ENCODE measurements around the gene MOCOS. TPM values are rescaled to one million over a fixed set of nuclear protein-coding genes. Genes with fewer than 3 reads are reported as not detected.

Gene MOCOS
- total RNA-seq, 1 experiment from 2014 or later = 4.2 TPM

DNA sequence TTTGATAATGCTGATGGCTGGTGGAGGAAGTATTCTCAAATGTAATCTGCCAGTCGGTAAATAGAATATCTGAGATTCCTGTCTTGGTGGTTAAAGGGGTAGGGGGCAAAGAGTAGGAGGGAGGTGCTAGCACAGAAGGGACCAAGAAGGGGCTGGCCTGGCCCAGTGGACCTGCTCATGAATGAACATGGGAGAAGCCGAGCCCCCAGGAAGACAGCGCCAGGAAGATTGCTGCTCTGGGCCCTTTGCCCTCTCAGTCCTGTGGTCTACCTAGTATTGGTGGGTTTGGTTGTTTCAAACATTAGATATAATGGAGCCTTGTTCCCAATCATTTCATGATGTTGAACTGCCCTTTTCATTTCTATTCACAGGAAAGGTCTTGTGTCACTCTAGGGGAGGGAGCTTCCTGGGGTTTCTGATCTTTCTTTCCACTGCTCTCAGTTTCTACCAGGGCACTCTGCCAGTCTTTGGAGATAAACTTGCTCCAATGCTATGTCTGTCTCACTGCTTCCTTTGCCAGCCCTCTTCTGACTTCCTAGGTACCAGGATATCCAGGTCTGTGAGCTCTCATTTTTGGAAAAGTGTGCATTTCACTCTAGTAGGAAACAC, 5.3 kb upstream of the MOCOS start:
- Mint-ChIP-seq H3K4me3 (no peak overlapping the region), H3K9me3 (no peaks in the 10 kb centered on the region), H3K4me1 (peaks cover 13% of the 10 kb centered on the region; the same call in 1 of the 2 replicates), H3K36me3 (peaks cover under 1% of the 10 kb centered on the region; the same call in 1 of the 2 replicates), H3K27me3 (ENCODE audit: low read depth) (peaks cover 27% of the 10 kb centered on the region), H3K27ac (no peak overlapping the region)
- CTCF ChIA-PET = interaction anchor here (0.6 to 1.4 kb wide), 2 partner anchors 15 to 102 kb away, joined by 3 to 4 read pairs; no protein-coding TSS in a partner anchor
- DNase-seq (ENCODE audit: low spot score) (no peak), ATAC-seq (no peak)
- TF ChIP-seq, protein P1, sequence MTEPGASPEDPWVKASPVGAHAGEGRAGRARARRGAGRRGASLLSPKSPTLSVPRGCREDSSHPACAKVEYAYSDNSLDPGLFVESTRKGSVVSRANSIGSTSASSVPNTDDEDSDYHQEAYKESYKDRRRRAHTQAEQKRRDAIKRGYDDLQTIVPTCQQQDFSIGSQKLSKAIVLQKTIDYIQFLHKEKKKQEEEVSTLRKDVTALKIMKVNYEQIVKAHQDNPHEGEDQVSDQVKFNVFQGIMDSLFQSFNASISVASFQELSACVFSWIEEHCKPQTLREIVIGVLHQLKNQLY (CRISPR knock-in tag; IDR thresholded peaks at IDR 0.05) = no peak
- TF ChIP-seq, protein P2, sequence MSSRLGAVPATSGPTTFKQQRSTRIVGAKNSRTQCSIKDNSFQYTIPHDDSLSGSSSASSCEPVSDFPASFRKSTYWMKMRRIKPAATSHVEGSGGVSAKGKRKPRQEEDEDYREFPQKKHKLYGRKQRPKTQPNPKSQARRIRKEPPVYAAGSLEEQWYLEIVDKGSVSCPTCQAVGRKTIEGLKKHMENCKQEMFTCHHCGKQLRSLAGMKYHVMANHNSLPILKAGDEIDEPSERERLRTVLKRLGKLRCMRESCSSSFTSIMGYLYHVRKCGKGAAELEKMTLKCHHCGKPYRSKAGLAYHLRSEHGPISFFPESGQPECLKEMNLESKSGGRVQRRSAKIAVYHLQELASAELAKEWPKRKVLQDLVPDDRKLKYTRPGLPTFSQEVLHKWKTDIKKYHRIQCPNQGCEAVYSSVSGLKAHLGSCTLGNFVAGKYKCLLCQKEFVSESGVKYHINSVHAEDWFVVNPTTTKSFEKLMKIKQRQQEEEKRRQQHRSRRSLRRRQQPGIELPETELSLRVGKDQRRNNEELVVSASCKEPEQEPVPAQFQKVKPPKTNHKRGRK (CRISPR knock-in tag; IDR thresholded peaks at IDR 0.05; ENCODE audit: borderline replicate concordance) = no peak
- TF ChIP-seq PRRX2 (CRISPR knock-in tag; IDR thresholded peaks at IDR 0.05) = no peak
- TF ChIP-seq RELA (CRISPR knock-in tag; IDR thresholded peaks at IDR 0.05; ENCODE audit: borderline replicate concordance) = no peak
- TF ChIP-seq ZNF317 (CRISPR knock-in tag; IDR thresholded peaks at IDR 0.05; ENCODE audit: borderline replicate concordance, low read depth) = no peak
- no peak for TF ChIP-seq TCF7 (CRISPR knock-in tag; IDR thresholded peaks at IDR 0.05; ENCODE audit: low read depth)
- TF ChIP-seq EMX1 (CRISPR knock-in tag; IDR thresholded peaks at IDR 0.05) = no peak
- TF ChIP-seq TEAD1 (CRISPR knock-in tag; IDR thresholded peaks at IDR 0.05) = no peak
- TF ChIP-seq SP1 (CRISPR knock-in tag; conservative IDR thresholded peaks at IDR 0.05) = no peak
- TF ChIP-seq KAT7 (CRISPR knock-in tag; IDR thresholded peaks at IDR 0.05; ENCODE audit: borderline replicate concordance) = no peak
- TF ChIP-seq, protein P3, sequence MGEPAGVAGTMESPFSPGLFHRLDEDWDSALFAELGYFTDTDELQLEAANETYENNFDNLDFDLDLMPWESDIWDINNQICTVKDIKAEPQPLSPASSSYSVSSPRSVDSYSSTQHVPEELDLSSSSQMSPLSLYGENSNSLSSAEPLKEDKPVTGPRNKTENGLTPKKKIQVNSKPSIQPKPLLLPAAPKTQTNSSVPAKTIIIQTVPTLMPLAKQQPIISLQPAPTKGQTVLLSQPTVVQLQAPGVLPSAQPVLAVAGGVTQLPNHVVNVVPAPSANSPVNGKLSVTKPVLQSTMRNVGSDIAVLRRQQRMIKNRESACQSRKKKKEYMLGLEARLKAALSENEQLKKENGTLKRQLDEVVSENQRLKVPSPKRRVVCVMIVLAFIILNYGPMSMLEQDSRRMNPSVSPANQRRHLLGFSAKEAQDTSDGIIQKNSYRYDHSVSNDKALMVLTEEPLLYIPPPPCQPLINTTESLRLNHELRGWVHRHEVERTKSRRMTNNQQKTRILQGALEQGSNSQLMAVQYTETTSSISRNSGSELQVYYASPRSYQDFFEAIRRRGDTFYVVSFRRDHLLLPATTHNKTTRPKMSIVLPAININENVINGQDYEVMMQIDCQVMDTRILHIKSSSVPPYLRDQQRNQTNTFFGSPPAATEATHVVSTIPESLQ (CRISPR knock-in tag; IDR thresholded peaks at IDR 0.05) = no peak
- TF ChIP-seq RORB (CRISPR knock-in tag; IDR thresholded peaks at IDR 0.05) = no peak
- TF ChIP-seq JUN (CRISPR knock-in tag; IDR thresholded peaks at IDR 0.05) = no peak
- TF ChIP-seq ZNF671 (CRISPR knock-in tag; IDR thresholded peaks at IDR 0.05) = no peak
- TF ChIP-seq, protein P4, sequence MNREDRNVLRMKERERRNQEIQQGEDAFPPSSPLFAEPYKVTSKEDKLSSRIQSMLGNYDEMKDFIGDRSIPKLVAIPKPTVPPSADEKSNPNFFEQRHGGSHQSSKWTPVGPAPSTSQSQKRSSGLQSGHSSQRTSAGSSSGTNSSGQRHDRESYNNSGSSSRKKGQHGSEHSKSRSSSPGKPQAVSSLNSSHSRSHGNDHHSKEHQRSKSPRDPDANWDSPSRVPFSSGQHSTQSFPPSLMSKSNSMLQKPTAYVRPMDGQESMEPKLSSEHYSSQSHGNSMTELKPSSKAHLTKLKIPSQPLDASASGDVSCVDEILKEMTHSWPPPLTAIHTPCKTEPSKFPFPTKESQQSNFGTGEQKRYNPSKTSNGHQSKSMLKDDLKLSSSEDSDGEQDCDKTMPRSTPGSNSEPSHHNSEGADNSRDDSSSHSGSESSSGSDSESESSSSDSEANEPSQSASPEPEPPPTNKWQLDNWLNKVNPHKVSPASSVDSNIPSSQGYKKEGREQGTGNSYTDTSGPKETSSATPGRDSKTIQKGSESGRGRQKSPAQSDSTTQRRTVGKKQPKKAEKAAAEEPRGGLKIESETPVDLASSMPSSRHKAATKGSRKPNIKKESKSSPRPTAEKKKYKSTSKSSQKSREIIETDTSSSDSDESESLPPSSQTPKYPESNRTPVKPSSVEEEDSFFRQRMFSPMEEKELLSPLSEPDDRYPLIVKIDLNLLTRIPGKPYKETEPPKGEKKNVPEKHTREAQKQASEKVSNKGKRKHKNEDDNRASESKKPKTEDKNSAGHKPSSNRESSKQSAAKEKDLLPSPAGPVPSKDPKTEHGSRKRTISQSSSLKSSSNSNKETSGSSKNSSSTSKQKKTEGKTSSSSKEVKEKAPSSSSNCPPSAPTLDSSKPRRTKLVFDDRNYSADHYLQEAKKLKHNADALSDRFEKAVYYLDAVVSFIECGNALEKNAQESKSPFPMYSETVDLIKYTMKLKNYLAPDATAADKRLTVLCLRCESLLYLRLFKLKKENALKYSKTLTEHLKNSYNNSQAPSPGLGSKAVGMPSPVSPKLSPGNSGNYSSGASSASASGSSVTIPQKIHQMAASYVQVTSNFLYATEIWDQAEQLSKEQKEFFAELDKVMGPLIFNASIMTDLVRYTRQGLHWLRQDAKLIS (CRISPR knock-in tag; IDR thresholded peaks at IDR 0.05; ENCODE audit: borderline replicate concordance) = no peak
- TF ChIP-seq, protein P5, sequence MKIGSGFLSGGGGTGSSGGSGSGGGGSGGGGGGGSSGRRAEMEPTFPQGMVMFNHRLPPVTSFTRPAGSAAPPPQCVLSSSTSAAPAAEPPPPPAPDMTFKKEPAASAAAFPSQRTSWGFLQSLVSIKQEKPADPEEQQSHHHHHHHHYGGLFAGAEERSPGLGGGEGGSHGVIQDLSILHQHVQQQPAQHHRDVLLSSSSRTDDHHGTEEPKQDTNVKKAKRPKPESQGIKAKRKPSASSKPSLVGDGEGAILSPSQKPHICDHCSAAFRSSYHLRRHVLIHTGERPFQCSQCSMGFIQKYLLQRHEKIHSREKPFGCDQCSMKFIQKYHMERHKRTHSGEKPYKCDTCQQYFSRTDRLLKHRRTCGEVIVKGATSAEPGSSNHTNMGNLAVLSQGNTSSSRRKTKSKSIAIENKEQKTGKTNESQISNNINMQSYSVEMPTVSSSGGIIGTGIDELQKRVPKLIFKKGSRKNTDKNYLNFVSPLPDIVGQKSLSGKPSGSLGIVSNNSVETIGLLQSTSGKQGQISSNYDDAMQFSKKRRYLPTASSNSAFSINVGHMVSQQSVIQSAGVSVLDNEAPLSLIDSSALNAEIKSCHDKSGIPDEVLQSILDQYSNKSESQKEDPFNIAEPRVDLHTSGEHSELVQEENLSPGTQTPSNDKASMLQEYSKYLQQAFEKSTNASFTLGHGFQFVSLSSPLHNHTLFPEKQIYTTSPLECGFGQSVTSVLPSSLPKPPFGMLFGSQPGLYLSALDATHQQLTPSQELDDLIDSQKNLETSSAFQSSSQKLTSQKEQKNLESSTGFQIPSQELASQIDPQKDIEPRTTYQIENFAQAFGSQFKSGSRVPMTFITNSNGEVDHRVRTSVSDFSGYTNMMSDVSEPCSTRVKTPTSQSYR (CRISPR knock-in tag; IDR thresholded peaks at IDR 0.05) = no peak
- no peak for TF ChIP-seq ELF4 (CRISPR knock-in tag; IDR thresholded peaks at IDR 0.05; ENCODE audit: low read depth)
- POLR2A ChIA-PET = no interaction called here
